ENCODE results near the gene RNU1-3. TPM values are rescaled to one million over a fixed set of nuclear protein-coding genes. Genes with fewer than 3 reads are reported as not detected.
"Not testable (repeated sequence)": the region's sequence is repeated elsewhere in the genome, so short reads cannot be mapped to it uniquely, and the experiment has no call there.

The RNU1-3 gene
- total RNA-seq, 1 experiment from 2014 or later, result not detected

DNA sequence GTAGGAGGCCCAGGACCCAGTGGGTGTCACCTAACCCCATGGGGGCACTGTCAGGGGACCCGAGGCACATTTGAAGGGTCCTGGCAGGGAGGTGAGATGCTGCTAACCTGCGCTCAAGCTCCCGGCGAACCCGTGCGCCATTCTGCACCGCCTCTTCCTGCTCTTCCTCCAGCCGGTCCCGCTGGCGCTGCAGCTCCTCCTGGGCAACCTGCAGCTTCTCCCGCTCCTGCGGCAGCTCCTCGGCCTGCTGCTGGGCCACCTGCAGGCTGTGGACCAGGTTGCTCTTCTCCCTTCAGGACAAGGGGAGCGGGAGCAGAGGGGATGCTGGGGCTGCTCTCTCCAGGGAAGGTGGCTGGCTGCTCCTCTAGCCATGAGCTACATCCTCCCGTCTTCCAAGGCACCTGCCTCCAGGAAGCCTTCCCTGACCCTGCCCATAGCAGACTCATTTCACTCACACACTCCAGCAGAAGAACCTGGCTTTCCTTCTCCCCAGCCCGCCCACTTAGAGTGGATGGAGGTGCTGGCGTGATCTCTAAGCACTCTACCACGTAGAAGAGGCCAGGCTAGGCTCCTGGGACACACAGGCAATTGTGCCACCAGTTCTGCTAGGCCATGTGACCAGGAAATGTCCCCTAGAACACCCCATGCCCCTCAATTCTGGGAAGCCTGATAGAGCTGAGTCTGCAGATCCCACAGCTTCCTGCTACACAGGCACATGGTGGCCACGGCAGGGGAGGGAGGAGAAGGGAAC, 38.2 kb downstream of the RNU1-3 start:
- DNase-seq (ENCODE audit: low spot score), result no peak
- in situ Hi-C loops (cut with HindIII; ENCODE audit: low sequenced_read_pairs), result no loop called here

DNA sequence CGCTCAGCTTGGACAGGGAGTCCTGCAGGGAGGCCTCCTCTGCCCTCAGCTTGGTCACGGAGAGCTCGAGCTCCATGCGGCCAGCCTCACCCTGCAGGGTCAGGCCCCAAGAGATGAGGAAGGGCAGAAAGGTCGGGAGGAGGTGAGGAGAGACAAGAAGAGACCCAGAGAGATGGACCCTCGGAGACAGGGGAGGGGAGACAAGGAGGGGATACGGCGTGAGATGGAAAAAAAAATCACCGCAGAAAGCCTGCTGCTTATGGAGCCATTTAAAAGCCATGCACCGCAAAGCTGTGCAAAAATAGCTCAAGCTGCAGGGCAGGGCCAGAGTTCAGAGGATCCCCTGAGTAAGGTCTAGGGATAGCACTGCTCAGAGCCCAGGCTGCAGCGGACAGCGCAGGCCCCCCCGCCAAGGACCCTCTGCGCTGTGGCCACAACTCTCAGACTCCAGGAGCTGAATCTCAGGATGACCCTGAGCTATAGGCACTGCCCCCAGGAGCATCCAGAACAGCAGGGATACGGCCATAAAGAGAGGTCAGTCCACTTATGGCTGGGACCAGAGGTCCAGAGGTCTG, 40.3 kb downstream of the RNU1-3 start:
- DNase-seq (ENCODE audit: low spot score); in situ Hi-C loops (cut with HindIII; ENCODE audit: low sequenced_read_pairs): not testable (repeated sequence)

DNA sequence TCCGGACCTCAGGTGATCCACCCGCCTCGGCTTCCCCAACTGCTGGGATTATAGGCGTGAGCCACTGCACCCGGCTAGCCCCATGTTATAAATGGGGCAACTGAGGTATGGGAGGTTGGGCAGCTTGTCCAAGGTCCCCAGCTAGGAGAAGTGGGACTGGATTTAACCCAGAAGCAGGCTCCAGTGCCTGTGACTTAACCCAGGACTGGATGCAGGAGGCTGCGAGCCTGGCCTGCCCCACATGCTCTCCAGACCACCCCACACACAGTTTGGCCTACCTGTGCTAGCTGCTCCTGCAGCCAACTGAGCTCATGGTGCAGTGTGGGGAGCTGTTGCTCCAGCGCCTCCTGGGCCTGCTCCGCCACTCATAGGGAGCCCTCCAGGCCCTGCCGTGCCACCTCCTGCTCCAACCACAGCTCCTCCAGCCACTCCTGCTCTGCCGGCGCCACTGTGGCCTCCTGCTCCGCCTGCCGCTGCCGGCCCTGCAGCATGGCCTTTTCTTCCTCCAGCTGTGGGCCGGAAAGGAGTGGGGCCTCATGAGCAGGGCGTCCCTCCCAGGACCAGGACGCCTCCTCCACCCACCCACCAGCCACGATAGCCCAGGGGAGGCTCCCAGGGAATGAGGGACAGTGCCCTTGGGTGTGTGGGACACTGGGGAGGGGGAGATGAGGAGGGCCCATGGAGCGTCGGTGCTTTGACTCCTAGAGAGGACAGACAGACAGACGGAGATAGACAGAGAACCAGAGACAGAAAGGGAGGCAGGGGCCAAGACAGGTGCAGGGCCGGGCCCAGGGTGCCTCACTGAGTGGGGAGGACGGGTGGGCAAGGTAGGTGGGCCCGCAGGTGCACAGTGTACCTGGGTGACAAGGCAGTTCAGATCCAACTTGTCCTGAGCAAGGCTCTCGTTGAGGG, 41.0 kb downstream of the RNU1-3 start:
- in situ Hi-C loops (cut with HindIII; ENCODE audit: low sequenced_read_pairs), result no loop called here
- no peak for DNase-seq (ENCODE audit: low spot score)

DNA sequence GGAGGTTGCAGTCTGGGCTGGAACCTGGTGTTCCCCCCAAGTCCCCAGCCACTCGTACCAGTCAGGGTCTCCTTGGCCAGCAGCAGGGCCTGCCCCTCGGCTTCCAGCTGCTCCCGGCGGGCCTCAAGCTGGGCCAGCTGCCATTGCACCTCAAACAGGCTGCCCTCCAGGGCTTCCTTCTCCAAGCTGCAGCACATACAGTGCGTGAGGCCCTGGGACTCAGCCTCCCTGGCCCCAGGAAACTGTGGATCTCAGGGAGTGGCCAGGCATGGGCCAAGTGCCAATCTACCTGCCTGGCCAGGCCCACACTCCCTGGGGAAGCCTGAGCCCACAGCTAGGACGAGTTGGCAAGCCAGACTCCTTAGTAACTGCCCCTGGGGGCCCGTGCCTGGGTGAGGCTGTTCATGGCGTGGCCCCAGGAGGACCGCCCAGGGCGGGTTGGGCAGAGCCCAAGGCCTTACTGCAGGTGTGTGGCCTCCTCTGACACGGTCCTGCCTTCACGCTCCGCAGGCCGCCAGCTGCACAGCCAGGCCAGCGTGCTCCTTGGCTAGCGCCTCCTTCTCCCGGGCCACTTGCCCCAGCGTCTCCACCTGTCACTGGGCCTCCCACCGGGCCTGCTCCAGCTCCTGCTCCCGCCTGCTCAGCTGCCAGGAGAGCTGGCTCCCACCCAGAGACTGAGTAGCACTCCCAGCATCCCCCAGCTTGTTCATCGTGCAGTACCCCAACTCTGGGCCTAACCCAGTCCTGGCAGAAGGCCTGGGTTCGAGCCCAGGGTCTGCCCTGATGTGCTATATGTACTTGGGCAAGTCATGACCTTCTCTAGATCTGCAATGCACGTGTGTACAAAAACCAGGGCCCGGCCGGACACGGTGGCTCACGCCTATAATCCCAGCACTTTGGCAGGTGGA, 42.7 kb downstream of the RNU1-3 start:
- DNase-seq (ENCODE audit: low spot score), result peak; percentile 95
- in situ Hi-C loops (cut with HindIII; ENCODE audit: low sequenced_read_pairs), result not testable (repeated sequence)

DNA sequence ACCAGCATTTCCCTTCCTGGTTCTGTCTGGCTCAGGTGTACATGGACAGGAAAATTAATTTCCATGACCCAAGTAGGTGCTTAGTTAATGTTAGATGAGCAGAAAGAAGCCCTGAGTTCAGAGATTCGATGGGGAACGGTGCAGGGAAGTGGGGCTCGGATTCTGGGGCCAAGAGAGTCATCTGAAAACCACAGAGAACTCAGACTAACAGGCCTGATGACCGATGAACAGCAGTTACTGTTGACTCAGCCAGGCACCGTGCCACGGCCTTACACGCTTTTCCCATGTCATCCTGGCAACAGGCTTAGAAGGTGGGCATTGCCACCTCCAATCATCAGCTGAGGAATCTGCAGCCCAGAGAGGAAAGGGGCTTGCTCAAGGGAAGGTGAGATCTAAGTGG, 43.4 kb downstream of the RNU1-3 start:
- DNase-seq (ENCODE audit: low spot score), result peak; percentile 79
- in situ Hi-C loops (cut with HindIII; ENCODE audit: low sequenced_read_pairs), result not testable (repeated sequence)

DNA sequence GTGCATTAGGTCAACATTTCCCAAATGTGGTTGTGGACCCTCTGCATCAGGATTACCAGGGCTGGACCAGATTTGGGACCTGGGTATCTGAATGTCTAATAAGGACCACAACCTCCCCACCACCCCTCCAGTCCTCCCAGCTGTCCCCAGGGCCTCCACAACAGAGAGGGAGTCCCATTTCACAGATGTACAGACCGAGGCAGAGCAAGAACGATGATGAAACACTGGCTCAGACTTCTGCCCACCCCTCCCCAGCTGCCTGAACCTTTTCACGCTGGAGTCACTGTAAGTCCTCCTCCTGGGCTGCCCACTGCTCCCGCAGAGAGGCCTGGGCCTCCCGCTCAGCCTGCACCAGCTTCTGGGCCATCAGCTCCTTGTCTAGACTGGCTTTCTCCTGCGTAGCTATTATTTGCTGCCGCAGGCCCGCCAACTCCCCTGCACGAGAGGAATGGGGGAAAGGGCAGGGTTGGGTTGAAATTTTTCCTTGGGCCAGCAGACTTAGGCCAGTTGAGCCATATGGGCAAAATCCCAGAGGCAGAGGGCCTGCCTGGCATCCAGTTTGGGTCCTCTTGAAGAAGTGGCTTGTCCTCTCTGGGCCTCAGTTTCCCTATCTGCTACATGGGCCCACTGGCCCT, 45.0 kb downstream of the RNU1-3 start:
- DNase-seq (ENCODE audit: low spot score); in situ Hi-C loops (cut with HindIII; ENCODE audit: low sequenced_read_pairs): not testable (repeated sequence)

DNA sequence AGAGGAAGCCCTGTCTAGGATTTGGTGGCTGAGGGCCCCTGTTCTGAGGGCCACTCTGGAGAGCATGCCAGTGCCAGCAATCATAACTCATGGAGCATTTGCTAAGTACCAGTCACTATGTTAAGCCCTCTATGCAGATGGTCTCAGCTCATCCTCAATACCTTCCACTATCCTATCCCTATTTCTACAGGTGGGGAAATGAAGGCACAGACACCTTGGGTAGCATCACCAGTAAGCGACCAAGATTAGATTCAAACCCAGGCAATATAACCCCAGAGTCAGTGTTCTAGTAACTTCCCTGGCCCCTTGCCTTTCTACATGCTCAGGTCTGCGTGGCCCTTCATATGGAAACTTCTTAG, 45.5 kb downstream of the RNU1-3 start:
- no peak for DNase-seq (ENCODE audit: low spot score)
- in situ Hi-C loops (cut with HindIII; ENCODE audit: low sequenced_read_pairs), result no loop called here

DNA sequence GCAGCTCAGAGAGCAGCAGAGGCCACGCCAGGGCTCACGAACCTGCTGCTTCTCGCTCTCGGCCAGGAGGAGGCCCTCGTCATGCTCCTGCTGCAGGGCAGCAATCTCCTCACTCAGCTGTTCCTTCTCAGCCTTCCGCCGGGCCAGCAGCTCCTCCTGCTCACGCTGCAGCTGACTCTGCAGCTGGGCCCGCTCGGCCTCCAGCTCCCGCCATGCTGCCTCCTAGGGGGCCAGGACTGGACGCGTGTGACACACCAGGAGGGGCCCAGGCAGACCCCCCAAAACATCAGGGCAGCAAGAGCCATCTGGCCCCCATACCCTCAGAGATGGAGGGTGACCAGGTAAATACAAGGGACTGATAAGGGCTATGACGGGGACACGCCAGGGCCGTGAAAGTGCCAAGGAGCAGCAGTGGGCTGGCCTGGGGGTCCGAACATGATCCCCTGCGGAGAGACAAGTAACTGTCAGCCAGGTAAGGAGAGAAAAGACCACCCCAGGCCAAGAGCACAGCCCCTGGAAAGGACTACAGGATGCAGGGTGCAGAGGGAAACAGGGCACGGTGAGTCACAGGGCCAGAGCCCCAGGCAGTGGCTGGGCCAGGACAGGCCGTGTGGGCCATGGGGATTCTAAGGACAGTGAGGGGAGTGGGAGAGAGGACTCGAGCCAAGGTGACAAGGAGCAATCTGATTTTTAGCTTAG, 46.8 kb downstream of the RNU1-3 start:
- in situ Hi-C loops (cut with HindIII; ENCODE audit: low sequenced_read_pairs); DNase-seq (ENCODE audit: low spot score): not testable (repeated sequence)

DNA sequence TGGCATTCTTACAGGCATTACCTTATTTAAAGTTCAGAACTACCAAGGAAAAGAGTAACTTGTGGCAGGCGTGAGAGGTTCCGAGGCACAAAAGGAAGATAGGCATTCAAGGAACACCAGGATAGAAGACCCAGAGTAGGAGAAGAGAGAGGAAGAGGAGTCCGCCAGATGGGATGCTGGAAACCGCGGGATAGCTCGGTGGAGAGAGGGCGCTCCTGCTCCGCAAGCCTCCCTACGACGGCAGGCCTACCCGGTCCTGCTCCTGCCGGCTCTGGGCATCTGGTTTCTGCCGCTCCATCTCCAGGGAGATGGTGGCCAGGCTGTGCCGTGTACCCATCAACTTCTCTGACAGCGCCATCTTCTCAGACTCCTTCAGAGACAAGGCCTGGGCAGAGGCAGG, 48.0 kb downstream of the RNU1-3 start:
- no peak for DNase-seq (ENCODE audit: low spot score)
- in situ Hi-C loops (cut with HindIII; ENCODE audit: low sequenced_read_pairs), result no loop called here

DNA sequence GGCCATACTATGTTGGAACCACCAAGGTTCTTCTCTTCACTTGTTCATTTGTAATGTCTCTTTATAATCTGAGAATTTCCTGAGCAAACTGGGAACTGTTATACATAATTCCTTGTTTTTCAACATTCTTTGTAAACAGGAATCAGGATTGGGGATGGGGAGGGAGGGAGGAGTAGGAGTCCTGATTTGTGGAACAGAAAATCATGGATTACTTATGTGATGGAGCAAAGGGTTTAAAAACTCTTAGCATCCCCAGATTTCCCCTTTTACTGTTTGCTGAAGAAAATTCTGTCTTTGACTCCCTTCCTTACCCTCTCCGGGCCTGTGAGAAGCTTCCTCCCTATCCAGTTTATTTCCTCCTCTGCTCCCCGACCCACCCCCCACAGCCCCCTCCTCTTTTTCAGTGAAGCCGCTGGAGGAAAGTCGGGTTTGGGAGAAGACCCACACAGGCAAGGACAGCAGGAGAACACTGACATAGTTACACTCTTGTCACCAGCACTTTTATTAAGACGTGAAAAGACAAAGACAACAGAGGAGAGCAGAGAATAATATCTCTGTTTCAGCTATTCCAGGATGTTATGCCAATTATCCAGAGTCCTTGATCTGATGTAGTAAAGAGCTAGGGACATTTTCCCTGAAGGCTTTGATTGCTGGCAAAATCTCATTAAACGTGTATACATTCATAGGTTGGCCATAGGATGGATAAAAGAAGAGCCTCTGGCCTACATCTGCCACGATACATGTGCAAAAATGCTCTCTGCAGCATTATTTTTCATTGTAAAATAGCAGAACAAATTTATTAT, 48.8 kb downstream of the RNU1-3 start:
- in situ Hi-C loops (cut with HindIII; ENCODE audit: low sequenced_read_pairs), result no loop called here
- no peak for DNase-seq (ENCODE audit: low spot score)

DNA sequence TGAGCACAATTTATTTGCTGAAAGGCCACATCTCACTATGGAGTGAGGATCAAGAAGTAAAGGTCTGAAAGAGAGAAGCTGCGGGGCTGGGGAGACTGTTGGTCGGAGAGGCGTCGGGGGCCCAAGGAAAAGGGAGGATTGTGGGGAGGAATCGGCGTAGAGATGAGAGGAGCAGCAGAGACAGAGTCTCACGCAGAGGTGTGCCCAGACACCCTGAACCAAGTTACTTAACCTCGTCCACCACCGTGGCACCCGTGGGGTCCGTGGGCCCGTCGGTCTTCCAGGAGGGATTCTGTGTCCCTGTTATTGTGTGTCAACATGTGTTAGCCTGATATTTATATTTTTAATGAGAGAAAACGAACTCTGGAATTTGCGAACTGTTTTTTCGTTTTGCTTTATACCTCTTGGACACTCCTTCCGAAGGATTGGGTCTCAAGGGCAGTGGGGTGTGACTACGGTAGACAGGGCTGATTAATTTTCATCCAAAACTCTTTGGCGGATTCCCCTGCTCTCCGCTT, 49.6 kb downstream of the RNU1-3 start:
- in situ Hi-C loops (cut with HindIII; ENCODE audit: low sequenced_read_pairs), result no loop called here
- DNase-seq (ENCODE audit: low spot score), result no peak

Other genes starting within 250 kb of the RNU1-3 start
- not detected in 2 replicates for gene SPATA21, start 229.5 kb downstream of the RNU1-3 start, total RNA-seq (2014; rRNA removed; shearing (Covaris generic))
- 81.4 and 107 TPM in 2 replicates for gene NECAP2, start 226.2 kb downstream of the RNU1-3 start, total RNA-seq (2014; rRNA removed; shearing (Covaris generic))
- gene RNU1-1, start 152.7 kb downstream of the RNU1-3 start, total RNA-seq (2014; rRNA removed; shearing (Covaris generic)), result not detected in 2 replicates
- gene NBPF1, start 53.4 kb downstream of the RNU1-3 start, total RNA-seq (2014; rRNA removed; shearing (Covaris generic)), result 10.3 and 27.6 TPM in 2 replicates
- not detected in 2 replicates for gene RNU1-4, start 73.6 kb upstream of the RNU1-3 start, total RNA-seq (2014; rRNA removed; shearing (Covaris generic))
- not detected in 2 replicates for gene RNU1-2, start 229.0 kb upstream of the RNU1-3 start, total RNA-seq (2014; rRNA removed; shearing (Covaris generic))